WTC11 (cell line): ENCODE results near the gene APOL6. TPM values are rescaled to one million over a fixed set of nuclear protein-coding genes. Genes with fewer than 3 reads are reported as not detected.
A peak's percentile ranks its signal among the peaks of the same experiment; 100 is the strongest.

Experiments
- ATAC-seq: fragments of 200-7000 bp; cut with Tn5 transposase; 2 replicates; pipeline ENCODE4 v1.10.0; 2021; ENCODE audit warnings: mild to moderate bottlenecking, moderate library complexity
- CTCF ChIA-PET: fragments of 300-600 bp; sonication (Branson Sonifier 250); formaldehyde crosslinking; loops from one replicate; lab custom pipeline; 2021; ENCODE audit warnings: antibody characterized with exemption; lab: Charles Lee
- POLR2A ChIA-PET: fragments of 350-600 bp; sonication (Branson Sonifier 250); formaldehyde crosslinking; loops from one replicate; lab custom pipeline; 2021; ENCODE audit warnings: antibody characterized with exemption; lab: Charles Lee
- DNase-seq: peaks from one replicate; pipeline ENCODE4 v3.0.0; 2021; ENCODE audit warnings: low spot score
- H3K27ac Mint-ChIP-seq: 2 replicates; pipeline ENCODE4 v1.8.0; 2021; ENCODE audit warnings: mixed read lengths
- H3K27me3 Mint-ChIP-seq: 2 replicates; pipeline ENCODE4 v1.8.0; 2021; ENCODE audit warnings: low read depth, mild to moderate bottlenecking, moderate library complexity, mixed read lengths
- H3K36me3 Mint-ChIP-seq: 2 replicates; pipeline ENCODE4 v1.8.0; 2021; ENCODE audit warnings: mixed read lengths
- H3K4me1 Mint-ChIP-seq: 2 replicates; pipeline ENCODE4 v1.8.0; 2022; ENCODE audit warnings: mixed read lengths
- H3K4me3 Mint-ChIP-seq: 2 replicates; pipeline ENCODE4 v1.8.0; 2021; ENCODE audit warnings: mild to moderate bottlenecking, moderate library complexity, mixed read lengths
- H3K9me3 Mint-ChIP-seq: 2 replicates; pipeline ENCODE4 v1.8.0; 2021; ENCODE audit warnings: mixed read lengths
- CBFB ChIP-seq: sonication (generic); formaldehyde crosslinking; IDR thresholded peaks from 2 replicates; pipeline ENCODE4 v1.8.1; 2022; ENCODE audit warnings: mild to moderate bottlenecking, low read depth, missing genetic modification reagents
- CDX4 ChIP-seq: fragments of 250-450 bp; sonication (Bioruptor Pico); IDR thresholded peaks from 2 replicates; pipeline ENCODE4 v1.9.0; 2021; ENCODE audit warnings: moderate library complexity, mild to moderate bottlenecking, inconsistent platforms, borderline replicate concordance
- CREB1 ChIP-seq: sonication (generic); formaldehyde crosslinking; IDR thresholded peaks from 2 replicates; pipeline ENCODE4 v1.8.0; 2023; ENCODE audit warnings: mild to moderate bottlenecking, missing genetic modification reagents
- ELF4 ChIP-seq: sonication (generic); formaldehyde crosslinking; IDR thresholded peaks from 2 replicates; pipeline ENCODE4 v1.8.1; 2022; ENCODE audit warnings: low read depth, mild to moderate bottlenecking, moderate library complexity, missing genetic modification reagents
- MXD4 ChIP-seq: fragments of 250-450 bp; sonication (Bioruptor Pico); IDR thresholded peaks from 2 replicates; pipeline ENCODE4 v1.8.0; 2021; ENCODE audit warnings: mild to moderate bottlenecking, moderate library complexity, borderline replicate concordance
- NFYB ChIP-seq: sonication (generic); formaldehyde crosslinking; conservative IDR thresholded peaks from 2 replicates; pipeline ENCODE4 v1.8.0; 2022; ENCODE audit warnings: low read depth, missing genetic modification reagents
- SP1 ChIP-seq: sonication (generic); formaldehyde crosslinking; conservative IDR thresholded peaks from 2 replicates; pipeline ENCODE4 v1.8.1; 2022; ENCODE audit warnings: missing genetic modification reagents
- ZNF138 ChIP-seq: sonication (generic); formaldehyde crosslinking; conservative IDR thresholded peaks from 2 replicates; pipeline ENCODE4 v1.8.1; 2022; ENCODE audit warnings: mild to moderate bottlenecking, moderate library complexity, missing genetic modification reagents
- ZNF232 ChIP-seq: sonication (generic); formaldehyde crosslinking; IDR thresholded peaks from 2 replicates; pipeline ENCODE4 v1.8.0; 2022; ENCODE audit warnings: mild to moderate bottlenecking, missing genetic modification reagents
- total RNA-seq: library from RNA; stranded (reverse); gene quantifications from 3 replicates; pipeline ENCODE4 v1.2.3, GENCODE V29; 2021
- TF ChIP-seq, protein P1 (sequence below): sonication (generic); formaldehyde crosslinking; IDR thresholded peaks from 2 replicates; pipeline ENCODE4 v1.8.1; 2023; ENCODE audit warnings: mild to moderate bottlenecking, missing genetic modification reagents, moderate library complexity
- TF ChIP-seq, protein P2 (sequence below): sonication (generic); formaldehyde crosslinking; IDR thresholded peaks from 2 replicates; pipeline ENCODE4 v1.8.0; 2022; ENCODE audit warnings: mild to moderate bottlenecking, missing genetic modification reagents
- TF ChIP-seq, protein P3 (sequence below): sonication (generic); formaldehyde crosslinking; IDR thresholded peaks from 2 replicates; pipeline ENCODE4 v1.8.0; 2023; ENCODE audit warnings: mild to moderate bottlenecking, missing genetic modification reagents
- TF ChIP-seq, protein P4 (sequence below): fragments of 250-450 bp; sonication (Bioruptor Pico); IDR thresholded peaks from 2 replicates; pipeline ENCODE4 v1.9.0; 2021; ENCODE audit warnings: mild to moderate bottlenecking
- TF ChIP-seq, protein P5 (sequence below): fragments of 250-450 bp; sonication (Bioruptor Pico); IDR thresholded peaks from 2 replicates; pipeline ENCODE4 v1.8.0; 2021; ENCODE audit warnings: mild to moderate bottlenecking

Gene APOL6
- total RNA-seq, 1 experiment from 2014 or later, result 0.17 TPM

DNA sequence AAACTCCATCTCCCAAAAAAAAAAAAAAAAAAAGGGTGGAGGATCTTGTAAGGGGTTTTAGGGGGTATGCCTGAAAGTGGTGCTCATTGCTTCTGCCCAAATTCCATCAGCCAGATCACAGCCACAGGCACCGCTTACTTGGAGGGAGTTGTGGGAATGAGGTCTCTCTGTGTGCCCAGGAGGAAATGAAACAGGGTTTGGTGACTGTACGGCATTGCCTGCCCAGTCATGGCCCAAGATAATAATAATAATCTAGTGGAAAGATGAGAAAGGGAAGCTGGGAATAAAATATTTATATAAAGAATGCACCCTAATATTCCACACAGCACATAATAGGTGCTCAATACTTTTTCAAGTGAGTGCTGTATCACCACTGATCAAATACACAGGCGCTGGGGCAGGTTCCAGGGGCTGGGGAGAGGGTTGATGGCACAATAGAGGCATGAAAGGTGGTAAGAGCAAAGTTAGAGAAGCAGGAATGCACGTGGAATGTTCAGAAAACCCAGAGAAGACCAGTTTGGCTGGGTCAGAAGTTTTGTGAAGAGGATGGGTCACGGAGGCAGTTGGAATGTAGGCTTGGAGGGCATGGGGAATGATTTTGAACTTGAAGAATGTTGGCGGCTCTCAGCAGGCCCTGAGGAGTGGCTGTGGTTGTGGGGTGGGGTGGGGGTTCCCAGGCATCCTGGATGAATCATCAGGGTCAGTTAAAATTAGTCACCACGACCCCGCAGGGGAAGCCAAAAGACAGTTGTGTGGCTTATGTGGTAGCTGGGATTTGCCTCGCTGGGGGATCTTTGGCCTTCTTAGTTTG is 18.6 kb upstream of the APOL6 start:
- ATAC-seq (no peak), DNase-seq (no peak)
- peak overlapping the region; percentile 39; the same call in 1 of the 2 replicates for H3K27ac Mint-ChIP-seq
- ChIA-PET POLR2A (no interaction called here), CTCF (interaction anchor here (2.2 to 2.8 kb wide), 3 partner anchors 48 to 436 kb away, joined by 8 to 19 read pairs (median 11); no protein-coding TSS in a partner anchor)
- H3K4me1 Mint-ChIP-seq, result peaks cover 28% of the 10 kb centered on the region
- H3K36me3 Mint-ChIP-seq, result no peaks in the 10 kb centered on the region
- H3K4me3 Mint-ChIP-seq, result no peak overlapping the region
- no peaks in the 10 kb centered on the region; the same call in 1 of the 2 replicates for H3K9me3 Mint-ChIP-seq
- no peak for TF ChIP-seq CREB1
- H3K27me3 Mint-ChIP-seq, result peaks cover 3% of the 10 kb centered on the region; the same call in 1 of the 2 replicates

DNA sequence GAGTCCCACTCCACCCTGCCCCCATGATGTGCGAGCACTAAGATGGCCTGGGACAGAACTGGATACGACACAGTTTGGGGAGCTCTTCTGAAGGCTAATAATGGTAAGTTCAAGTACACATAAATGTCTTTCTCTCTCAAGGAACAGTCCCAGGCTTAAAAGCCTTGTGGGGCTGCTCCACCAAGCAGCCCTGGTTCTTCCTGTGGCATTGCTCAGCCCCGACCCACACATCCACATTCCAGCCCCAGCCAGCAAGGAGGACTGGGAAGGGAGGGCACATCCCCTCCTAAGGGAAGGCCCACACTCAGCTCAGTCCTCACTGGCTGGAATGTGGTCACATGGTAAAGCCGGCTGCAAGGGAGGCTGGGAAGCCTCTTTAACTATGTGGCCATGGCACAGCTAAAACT is 17.9 kb upstream of the APOL6 start:
- Mint-ChIP-seq H3K4me1 (peaks cover 28% of the 10 kb centered on the region), H3K36me3 (no peaks in the 10 kb centered on the region), H3K9me3 (peaks cover 5% of the 10 kb centered on the region), H3K4me3 (no peak overlapping the region), H3K27ac (no peak overlapping the region), H3K27me3 (peaks cover 3% of the 10 kb centered on the region; the same call in 1 of the 2 replicates)
- TF ChIP-seq, protein P1, sequence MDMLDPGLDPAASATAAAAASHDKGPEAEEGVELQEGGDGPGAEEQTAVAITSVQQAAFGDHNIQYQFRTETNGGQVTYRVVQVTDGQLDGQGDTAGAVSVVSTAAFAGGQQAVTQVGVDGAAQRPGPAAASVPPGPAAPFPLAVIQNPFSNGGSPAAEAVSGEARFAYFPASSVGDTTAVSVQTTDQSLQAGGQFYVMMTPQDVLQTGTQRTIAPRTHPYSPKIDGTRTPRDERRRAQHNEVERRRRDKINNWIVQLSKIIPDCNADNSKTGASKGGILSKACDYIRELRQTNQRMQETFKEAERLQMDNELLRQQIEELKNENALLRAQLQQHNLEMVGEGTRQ (CRISPR knock-in tag), result peak; percentile 66; the same call in 1 of the 2 replicates
- TF ChIP-seq, protein P2, sequence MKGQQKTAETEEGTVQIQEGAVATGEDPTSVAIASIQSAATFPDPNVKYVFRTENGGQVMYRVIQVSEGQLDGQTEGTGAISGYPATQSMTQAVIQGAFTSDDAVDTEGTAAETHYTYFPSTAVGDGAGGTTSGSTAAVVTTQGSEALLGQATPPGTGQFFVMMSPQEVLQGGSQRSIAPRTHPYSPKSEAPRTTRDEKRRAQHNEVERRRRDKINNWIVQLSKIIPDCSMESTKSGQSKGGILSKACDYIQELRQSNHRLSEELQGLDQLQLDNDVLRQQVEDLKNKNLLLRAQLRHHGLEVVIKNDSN (CRISPR knock-in tag), result peak; percentile 39; the same call in 1 of the 2 replicates
- no peak for TF ChIP-seq SP1 (CRISPR knock-in tag)
- TF ChIP-seq, protein P3, sequence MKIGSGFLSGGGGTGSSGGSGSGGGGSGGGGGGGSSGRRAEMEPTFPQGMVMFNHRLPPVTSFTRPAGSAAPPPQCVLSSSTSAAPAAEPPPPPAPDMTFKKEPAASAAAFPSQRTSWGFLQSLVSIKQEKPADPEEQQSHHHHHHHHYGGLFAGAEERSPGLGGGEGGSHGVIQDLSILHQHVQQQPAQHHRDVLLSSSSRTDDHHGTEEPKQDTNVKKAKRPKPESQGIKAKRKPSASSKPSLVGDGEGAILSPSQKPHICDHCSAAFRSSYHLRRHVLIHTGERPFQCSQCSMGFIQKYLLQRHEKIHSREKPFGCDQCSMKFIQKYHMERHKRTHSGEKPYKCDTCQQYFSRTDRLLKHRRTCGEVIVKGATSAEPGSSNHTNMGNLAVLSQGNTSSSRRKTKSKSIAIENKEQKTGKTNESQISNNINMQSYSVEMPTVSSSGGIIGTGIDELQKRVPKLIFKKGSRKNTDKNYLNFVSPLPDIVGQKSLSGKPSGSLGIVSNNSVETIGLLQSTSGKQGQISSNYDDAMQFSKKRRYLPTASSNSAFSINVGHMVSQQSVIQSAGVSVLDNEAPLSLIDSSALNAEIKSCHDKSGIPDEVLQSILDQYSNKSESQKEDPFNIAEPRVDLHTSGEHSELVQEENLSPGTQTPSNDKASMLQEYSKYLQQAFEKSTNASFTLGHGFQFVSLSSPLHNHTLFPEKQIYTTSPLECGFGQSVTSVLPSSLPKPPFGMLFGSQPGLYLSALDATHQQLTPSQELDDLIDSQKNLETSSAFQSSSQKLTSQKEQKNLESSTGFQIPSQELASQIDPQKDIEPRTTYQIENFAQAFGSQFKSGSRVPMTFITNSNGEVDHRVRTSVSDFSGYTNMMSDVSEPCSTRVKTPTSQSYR, result no peak
- ChIA-PET POLR2A (no interaction called here), CTCF (interaction anchor here (0.7 to 2.8 kb wide), 8 partner anchors 10 to 435 kb away, joined by 3 to 19 read pairs (median 8); no protein-coding TSS in a partner anchor)
- ATAC-seq (no peak), DNase-seq (no peak)

GRCh38 chr22:35630891-35631290 is 17.4 kb upstream of the APOL6 start:
- TF ChIP-seq ZNF232 (CRISPR knock-in tag), result no peak
- TF ChIP-seq, protein P4, sequence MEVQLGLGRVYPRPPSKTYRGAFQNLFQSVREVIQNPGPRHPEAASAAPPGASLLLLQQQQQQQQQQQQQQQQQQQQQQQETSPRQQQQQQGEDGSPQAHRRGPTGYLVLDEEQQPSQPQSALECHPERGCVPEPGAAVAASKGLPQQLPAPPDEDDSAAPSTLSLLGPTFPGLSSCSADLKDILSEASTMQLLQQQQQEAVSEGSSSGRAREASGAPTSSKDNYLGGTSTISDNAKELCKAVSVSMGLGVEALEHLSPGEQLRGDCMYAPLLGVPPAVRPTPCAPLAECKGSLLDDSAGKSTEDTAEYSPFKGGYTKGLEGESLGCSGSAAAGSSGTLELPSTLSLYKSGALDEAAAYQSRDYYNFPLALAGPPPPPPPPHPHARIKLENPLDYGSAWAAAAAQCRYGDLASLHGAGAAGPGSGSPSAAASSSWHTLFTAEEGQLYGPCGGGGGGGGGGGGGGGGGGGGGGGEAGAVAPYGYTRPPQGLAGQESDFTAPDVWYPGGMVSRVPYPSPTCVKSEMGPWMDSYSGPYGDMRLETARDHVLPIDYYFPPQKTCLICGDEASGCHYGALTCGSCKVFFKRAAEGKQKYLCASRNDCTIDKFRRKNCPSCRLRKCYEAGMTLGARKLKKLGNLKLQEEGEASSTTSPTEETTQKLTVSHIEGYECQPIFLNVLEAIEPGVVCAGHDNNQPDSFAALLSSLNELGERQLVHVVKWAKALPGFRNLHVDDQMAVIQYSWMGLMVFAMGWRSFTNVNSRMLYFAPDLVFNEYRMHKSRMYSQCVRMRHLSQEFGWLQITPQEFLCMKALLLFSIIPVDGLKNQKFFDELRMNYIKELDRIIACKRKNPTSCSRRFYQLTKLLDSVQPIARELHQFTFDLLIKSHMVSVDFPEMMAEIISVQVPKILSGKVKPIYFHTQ, result no peak
- TF ChIP-seq, protein P5, sequence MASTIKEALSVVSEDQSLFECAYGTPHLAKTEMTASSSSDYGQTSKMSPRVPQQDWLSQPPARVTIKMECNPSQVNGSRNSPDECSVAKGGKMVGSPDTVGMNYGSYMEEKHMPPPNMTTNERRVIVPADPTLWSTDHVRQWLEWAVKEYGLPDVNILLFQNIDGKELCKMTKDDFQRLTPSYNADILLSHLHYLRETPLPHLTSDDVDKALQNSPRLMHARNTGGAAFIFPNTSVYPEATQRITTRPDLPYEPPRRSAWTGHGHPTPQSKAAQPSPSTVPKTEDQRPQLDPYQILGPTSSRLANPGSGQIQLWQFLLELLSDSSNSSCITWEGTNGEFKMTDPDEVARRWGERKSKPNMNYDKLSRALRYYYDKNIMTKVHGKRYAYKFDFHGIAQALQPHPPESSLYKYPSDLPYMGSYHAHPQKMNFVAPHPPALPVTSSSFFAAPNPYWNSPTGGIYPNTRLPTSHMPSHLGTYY (CRISPR knock-in tag), result no peak
- TF ChIP-seq ZNF138 (CRISPR knock-in tag), result no peak
- TF ChIP-seq MXD4 (CRISPR knock-in tag), result no peak
- no peak for TF ChIP-seq NFYB (CRISPR knock-in tag)
- TF ChIP-seq CDX4, result no peak
- TF ChIP-seq ELF4 (CRISPR knock-in tag), result no peak
- TF ChIP-seq CBFB, result no peak
- no peak for ATAC-seq
- Mint-ChIP-seq H3K9me3 (peaks cover 5% of the 10 kb centered on the region), H3K27ac (no peak overlapping the region), H3K36me3 (no peaks in the 10 kb centered on the region), H3K27me3 (peaks cover 3% of the 10 kb centered on the region; the same call in 1 of the 2 replicates), H3K4me3 (no peak overlapping the region), H3K4me1 (peaks cover 28% of the 10 kb centered on the region)
- no peak for DNase-seq
- ChIA-PET CTCF (interaction anchor here (0.6 to 2.8 kb wide), 31 partner anchors 9 to 493 kb away, joined by 3 to 19 read pairs (median 5); partner anchors contain the start of genes APOL6 and RASD2), POLR2A (no interaction called here)
